ENCODE data around the gene WNT5A.

The WNT5A gene

GRCh38 chr3:55487381-55488241 is 505 bp upstream of the WNT5A start (continued):
- TF ChIP-seq ZNF362 (tag by site-specific recombination; IDR thresholded peaks at IDR 0.05): no peak
- peak; percentile 62 for TF ChIP-seq PATZ1 (tag by site-specific recombination; IDR thresholded peaks at IDR 0.05)
- TF ChIP-seq ZNF654 (tag by site-specific recombination; IDR thresholded peaks at IDR 0.05; ENCODE audit: low read depth): no peak
- no peak for TF ChIP-seq ZNF48 (tag by site-specific recombination; IDR thresholded peaks at IDR 0.05)
- peak; percentile 5 for TF ChIP-seq ZBTB26 (tag by site-specific recombination; optimal IDR thresholded peaks at IDR 0.05)
- TF ChIP-seq ZNF302 (tag by site-specific recombination; IDR thresholded peaks at IDR 0.05; ENCODE audit: low read depth): no peak
- TF ChIP-seq GLIS2 (tag by site-specific recombination; IDR thresholded peaks at IDR 0.05): peak; percentile 53; the same call in 1 of the 2 replicates
- TF ChIP-seq ZSCAN4 (tag by site-specific recombination; IDR thresholded peaks at IDR 0.05): peak; percentile 85
- TF ChIP-seq ZNF510 (tag by site-specific recombination; IDR thresholded peaks at IDR 0.05; ENCODE audit: insufficient replicate concordance): no peak
- TF ChIP-seq ZFHX2 (tag by site-specific recombination; conservative IDR thresholded peaks at IDR 0.05): peak; percentile 36; the same call in 1 of the 2 replicates
- no peak for TF ChIP-seq ATF2 (tag by site-specific recombination; IDR thresholded peaks at IDR 0.05; ENCODE audit: low read depth)
- peak; percentile 53 for TF ChIP-seq ZNF335 (tag by site-specific recombination; conservative IDR thresholded peaks at IDR 0.05)
- no peak for TF ChIP-seq ZNF423 (tag by site-specific recombination; IDR thresholded peaks at IDR 0.05)
- 0 out of 2 replicates have a peak, but pooled peaks have one; percentile 27 for TF ChIP-seq ZNF2 (tag by site-specific recombination; IDR thresholded peaks at IDR 0.05)
- peak; percentile 11; the same call in 1 of the 2 replicates for TF ChIP-seq ZBTB17 (tag by site-specific recombination; IDR thresholded peaks at IDR 0.05)
- TF ChIP-seq ZBTB10 (tag by site-specific recombination; IDR thresholded peaks at IDR 0.05): peak; percentile 95
- no peak for TF ChIP-seq ZNF488 (tag by site-specific recombination; IDR thresholded peaks at IDR 0.05)
- TF ChIP-seq ZNF670 (tag by site-specific recombination; IDR thresholded peaks at IDR 0.05; ENCODE audit: low read depth): no peak
- peak; percentile 87 for TF ChIP-seq ZBTB8A (tag by site-specific recombination; IDR thresholded peaks at IDR 0.05)
- no peak for TF ChIP-seq ZNF704 (tag by site-specific recombination; IDR thresholded peaks at IDR 0.05)
- TF ChIP-seq ZBTB20 (tag by site-specific recombination; IDR thresholded peaks at IDR 0.05): peak; percentile 39

Measured in HEK293 (cell line).